Stimulated activated CD4-positive, alpha-beta T cell treated with anti-CD3 and anti-CD28 coated beads, Interleukin-2, amount 100 ng/mL, for 24 hours (primary cell): ENCODE measurements around the gene LRP1B.
"Not testable (repeated sequence)": the region's sequence is repeated elsewhere in the genome, so short reads cannot be mapped to it uniquely, and the experiment has no call there.

Source experiments
- DNase-seq, 2 donors: peaks; one replicate each; pipeline ENCODE4 v3.0.0-alpha.2; 2020

LRP1B gene

DNA sequence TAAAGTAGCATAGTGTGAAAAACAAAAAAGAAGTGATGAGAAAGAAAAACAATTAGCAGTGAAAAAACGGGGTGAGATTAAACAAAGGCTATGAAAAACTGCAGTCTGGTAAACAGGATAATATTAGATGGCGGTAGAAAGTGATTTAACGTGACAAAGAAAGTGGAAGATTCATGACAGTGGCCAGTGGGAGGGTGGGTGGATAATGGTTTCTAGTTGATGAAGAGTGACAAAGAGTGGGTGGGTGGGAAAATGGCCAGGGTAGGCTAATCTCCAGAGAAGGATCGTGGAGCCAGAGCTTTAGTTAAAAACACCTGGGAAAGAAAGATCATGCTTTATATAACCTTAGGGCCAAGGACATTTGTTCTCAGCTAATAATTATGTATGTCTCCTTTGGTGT is 1667.8 kb downstream of the LRP1B start:
- DNase-seq, result no peak

DNA sequence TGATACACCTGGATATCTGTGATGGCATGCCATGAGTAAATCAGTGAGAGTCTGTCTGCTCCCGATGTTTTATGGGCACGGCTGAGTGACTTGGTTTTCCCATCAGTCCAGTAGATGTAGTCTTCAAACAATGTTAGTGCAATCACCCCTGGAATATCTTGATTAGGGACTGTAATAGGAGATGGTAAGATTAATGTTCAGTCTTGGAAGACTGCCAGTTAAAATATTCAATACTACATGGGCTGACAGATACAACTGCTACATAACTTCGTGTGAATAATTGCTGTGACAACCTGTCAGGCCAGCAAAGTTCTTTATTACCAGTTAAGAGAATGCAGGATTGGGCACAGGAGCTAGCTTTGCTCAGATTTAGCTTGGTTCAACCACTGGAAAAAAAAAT is 1673.3 kb downstream of the LRP1B start:
- DNase-seq, result no peak

DNA sequence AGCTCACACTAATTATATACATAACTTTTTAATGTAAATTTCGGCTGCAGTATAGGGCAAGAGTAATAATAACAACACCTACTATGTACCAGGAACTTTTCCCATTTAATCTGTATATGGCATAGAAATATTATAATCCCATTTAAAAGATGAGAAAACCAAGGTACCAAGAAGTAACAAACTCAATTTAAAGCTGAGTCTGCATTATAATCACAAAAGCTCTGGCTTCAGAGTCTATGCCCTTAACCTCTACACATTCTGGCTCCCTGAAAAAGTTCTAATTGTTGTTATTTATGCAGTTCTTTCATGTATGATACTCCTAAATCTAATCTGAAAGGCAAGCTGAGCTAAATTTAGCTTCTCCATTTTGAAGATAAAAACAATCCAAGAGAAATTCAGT is 1675.5 kb downstream of the LRP1B start:
- DNase-seq, result no peak

DNA sequence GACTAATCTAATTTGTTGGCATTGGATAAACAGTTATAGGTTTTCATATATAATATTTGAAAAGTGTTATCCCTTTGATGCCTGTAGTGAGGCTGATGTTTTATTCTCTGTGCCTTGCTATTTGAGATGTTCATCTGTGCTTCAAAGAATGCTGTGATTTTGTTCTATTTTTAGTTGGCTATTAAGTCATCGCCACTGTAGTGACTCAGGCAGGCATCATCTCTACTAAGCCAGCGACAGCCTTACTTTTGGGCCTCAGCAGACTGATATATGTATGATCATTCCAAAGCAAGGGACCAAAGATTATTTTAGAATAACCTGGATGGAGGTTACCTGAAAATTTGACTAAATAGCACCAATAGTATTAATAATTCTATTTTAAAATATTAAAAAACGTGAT is 1676.1 kb downstream of the LRP1B start:
- DNase-seq, result no peak

DNA sequence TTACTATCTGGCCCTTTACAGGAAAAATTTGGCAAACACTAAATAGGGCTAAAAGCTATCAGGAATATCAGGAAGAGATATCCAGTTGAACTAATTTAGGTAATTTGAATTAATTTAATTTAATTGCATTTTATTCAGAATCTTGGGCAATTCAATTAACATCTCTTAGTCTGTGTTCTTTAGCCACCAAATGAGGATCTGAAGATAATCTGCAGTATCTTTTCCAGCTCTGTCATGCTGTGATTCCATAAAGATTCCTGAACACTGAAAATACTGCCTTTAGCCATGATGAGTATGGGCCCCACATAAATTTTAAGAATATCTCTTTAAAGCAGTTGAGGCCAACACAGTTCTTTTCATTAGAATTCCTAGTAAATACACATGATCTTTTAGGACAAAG is 1679.5 kb downstream of the LRP1B start:
- DNase-seq, result no peak

DNA sequence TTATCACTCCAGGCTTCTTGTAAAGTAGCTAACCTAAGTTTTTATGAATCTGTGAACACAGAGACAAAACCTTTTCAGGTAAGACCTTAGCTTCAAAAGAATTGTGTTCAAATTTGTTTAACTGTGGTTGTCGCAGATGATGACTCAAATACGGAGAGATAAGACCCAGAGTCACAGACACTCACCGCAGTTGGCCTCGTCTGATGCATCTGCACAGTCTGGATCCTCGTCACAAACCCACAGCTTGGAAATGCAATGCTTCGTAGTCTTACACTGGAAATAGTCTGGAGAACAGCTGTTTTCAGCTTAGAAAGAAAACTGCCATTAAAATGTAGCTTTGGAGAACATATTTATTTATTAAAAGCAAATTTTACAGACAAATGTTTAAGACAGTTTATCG is 1688.5 kb downstream of the LRP1B start:
- no peak for DNase-seq

DNA sequence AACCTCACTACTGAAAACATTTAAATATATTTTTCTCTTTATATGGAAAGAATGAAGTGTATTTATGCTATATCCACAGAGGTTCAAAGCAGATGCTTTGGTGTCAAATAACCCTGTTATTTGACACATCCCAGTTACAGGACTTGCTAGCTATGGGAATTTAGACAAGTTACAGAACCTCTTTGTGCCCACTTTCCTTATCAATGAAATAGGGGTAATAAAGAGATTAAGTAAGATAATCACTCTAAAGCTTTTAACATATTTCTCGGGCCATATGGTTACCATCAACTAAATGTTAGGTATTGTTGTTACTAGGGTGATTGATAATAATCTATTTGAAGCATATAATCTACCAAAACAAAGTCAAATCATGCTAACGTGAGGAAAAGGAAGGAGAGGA is 1690.0 kb downstream of the LRP1B start:
- DNase-seq, result no peak

DNA sequence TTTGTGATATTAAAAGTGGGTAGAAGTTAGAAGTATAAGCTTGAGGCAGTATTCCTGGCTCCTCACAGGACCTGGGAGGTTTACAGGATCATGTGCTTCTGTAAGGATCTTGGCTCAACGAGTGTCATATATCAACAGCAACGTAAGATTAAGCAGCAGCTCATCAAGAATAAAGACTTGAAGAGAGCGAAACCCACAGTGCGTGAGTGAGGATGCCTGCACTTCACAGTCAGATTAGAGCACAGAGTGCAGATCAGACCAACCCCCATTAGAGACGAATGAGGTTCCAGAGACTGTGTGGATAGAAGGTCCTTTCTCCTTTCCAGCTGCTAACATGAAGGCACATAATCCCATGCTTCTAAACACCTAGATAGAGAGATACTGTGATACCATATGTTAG is 1693.9 kb downstream of the LRP1B start:
- DNase-seq, result no peak

DNA sequence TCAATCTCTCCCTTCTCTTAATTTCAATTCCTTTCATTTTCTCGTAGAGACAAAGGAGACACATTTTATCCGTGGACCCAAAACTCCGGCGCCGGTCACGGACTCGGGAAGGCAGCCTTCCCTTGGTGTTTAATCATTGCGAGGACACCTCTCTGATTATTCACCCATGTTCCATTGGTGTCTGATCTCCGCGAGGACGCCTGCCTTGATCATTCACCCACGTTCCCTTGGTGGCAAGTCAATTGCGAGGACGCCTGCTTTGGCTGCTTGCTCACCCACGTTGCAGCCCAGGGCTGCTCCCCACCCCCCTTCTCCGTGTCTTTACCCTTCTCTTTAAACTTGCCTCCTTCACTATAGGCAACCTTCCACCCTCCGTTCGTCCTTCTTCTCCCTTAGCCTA is 1703.8 kb downstream of the LRP1B start:
- DNase-seq, result not testable (repeated sequence)

DNA sequence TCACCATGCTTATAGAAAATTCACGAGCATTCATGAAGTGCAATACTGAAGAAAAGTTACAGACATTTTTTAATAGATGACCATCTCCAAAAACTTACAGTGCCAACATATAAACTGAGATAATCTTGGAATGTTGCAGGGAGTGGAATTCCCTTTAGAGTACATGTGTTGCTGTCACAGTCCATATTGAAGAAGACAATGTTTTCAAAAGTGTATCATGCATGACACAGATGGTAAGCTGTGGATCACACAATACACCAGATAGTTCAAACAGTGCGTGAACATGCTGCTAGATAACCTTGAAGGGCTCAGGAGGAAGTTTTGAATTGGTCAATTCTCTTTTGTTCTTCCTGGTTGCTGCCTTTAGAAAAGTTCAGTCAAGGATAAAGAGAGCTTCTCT is 1706.3 kb downstream of the LRP1B start:
- no peak for DNase-seq

DNA sequence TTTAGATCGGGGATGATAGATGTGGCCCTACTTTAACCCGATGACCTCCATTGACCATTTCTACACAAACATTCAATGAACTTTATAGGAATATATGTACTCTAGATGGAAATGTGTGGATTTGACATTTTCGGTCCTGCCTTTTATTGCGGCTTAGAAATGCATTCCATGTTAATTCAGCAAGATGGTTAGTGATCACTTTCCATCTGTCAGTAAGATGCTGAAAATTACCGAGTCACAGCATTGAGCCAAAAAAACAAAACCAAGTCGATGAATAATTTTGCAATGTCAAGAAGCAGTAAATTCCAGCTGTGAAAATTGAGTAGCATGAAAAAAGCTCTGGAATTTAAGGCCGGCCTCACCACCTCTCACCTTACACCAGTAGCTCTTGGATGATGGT is 1708.1 kb downstream of the LRP1B start:
- no peak for DNase-seq

DNA sequence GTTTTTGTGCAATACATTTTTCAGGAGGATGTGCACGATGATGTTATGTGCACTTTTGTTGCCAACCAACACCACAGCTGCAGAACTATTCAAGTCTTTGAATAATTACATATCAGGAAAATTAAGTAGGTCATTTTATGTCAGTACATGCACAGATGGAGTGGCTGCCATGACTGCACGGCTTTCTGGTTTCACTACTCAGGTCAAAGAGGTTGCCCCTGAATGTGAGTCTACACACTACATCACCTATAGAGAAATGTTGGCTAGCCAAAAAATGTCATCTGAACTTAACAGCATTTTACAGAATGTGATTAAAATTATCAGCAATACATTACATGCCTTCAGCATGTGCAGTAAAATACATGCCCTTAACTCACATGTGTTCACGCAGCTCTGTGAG is 1713.3 kb downstream of the LRP1B start:
- DNase-seq, result no peak

DNA sequence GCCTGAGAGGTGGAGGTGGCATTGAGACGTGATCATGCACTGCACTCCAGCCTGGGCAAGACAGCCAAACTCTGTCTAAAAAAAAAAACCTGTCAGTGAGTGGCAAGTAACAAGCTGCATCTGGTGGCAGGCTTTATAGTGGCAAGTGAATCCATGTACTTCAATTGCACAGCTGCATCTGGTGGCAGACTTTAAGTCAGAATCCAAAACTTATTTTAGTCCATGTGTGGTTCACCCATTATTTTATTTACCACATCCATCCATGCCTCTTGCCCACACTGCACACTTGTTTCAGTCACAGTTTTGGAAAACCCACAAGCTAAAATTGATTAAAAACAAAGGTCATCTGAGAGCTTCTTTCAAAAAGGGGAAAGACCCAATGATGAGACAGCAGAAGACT is 1714.2 kb downstream of the LRP1B start:
- no peak for DNase-seq

DNA sequence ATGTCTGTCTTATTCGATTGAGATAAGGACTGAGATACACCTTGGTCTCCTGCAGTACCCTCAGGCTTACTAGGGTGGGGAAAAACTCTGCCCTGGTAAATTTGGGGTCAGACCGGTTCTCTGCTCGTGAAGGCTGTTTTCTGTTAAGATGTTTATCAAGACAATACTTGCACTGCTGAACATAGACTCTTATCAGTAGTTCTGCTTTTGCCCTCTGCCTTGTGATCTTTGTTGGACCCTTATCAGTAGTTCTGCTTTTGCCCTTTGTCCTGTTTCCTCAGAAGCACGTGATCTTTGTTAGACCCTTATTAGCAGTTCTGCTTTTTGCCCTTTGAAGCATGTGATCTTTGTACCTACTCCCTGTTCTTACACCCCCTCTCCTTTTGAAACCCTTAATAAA is 1715.8 kb downstream of the LRP1B start:
- DNase-seq, result not testable (repeated sequence)

DNA sequence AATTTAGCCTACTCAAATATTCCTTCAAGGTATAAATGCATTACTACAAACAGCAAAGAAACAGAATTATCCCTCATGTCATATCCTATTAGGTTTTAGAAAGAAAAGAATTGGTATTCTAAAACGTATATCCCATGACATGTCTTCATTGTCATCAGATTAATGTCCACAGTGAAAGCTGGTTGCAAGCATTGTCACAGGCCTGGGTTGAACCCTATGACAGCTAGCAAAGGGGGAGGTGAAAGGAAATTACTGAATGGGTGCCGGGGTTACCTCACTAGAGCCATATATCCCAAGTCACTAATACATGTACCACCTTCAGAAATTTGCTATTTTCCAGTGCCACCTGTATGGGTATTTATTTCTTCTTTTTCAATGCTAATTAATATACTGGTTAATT is 1720.1 kb downstream of the LRP1B start:
- no peak for DNase-seq

DNA sequence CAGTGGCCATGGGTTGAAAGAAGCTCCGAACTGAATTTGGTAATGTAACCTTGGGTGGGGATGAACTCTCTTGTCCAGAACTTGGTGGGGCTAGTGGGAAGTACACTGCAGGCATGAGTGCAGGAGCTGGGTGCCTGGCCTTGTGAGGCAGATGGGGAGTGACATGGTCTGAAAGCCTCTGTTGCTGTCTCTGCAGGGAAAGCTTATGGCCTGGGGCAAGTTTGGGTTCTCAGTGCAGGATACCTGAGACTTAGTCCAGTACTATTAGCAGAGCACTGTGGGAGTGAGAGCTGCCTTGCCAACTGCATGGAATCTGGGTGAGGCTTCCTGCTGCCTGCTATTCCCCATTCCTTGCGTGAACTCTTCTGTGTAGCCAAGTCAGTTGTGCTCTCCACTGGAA is 1729.8 kb downstream of the LRP1B start:
- no peak for DNase-seq

DNA sequence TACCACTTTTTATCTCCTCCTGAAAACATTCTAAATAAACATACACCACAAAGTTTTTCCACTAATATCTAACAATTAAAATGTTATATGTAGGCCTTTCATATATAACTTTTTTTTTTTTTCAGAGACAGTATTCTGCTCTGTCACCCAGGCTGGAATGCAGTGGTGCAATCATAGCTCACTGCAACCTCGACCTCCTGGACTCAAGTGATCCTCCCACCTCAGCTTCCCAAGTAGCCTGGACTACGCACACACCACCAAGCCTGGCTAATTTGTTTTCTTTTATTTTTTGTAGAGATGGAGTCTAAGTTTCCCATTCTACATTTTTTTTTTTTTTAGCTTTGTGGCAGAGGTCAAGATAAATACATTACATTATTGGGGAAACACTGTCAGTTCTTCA is 1738.0 kb downstream of the LRP1B start:
- DNase-seq, result no peak

DNA sequence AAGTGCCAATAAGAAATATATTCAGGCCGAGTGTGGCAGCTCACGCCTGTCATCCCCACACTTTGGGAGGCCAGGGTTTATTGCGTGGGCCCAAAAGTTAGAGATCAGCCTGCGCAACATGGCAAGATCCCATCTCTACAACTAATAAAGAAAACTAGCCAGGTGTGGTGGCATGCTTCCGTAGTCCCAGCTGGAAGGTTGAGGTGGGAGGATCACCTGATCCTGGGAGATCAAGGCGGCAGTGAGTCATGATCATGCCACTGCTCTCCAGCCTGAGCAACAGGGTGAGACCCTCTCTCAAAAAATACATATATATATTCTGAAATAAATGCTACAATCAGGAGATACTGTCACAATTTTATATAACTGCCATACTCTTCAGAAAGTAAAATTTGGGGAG is 1745.9 kb downstream of the LRP1B start:
- DNase-seq, result no peak

DNA sequence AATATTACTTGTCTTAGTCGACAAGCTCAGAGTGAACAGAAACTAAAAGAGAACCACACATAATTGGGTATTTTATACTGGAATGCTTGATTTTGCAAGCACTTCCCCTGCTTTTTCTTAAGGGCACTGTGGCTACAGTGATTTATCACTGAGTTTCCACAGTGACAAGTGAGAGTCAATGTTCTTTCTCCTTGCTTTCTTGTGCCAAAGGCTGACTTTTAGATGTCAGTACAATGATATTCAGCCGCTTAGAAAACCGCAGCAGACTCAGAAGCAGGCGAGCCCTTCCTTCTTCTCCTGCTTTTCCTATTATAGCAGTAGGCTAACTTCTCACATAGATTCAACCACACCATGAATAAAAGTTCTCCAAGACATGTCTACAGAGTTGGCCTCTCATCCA is 1747.0 kb downstream of the LRP1B start:
- DNase-seq, result no peak

DNA sequence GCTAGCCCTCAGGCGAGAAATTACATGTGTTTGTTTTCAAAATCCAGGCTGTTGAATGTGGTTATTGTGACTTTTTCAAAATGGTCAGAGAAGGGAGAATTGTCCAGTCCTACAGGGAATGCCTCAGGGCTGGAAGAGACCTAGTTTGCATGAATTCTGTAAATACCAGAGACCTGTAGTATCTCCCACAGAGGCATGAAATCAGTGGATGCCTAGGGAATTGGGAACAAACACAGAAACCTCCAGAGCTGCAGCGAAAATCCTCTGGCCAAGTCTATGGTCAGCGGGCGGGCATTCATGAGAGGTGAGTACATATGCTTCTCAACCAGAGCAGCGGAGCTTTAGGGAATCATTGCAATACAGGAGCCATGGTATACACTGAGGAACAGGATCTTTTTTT is 1754.1 kb downstream of the LRP1B start:
- DNase-seq, result no peak

DNA sequence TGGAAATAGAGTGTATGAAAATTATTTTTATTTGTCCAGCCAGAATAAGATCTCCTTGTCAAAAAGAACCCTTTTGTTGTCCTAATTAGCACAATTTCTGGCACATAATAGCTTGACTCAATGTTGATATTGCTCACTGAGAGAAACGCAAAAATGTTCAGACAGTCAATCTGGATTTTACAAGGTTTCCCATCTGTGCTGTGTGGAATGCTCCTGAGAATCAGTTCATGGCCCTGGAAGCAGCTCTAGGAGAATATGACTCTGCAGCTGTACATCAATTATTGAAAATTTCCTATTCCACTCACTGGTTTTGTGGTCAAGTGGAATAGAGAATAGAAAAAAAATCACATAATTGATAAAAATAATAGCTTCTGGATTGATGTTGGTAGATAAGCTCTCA is 1767.7 kb downstream of the LRP1B start:
- no peak for DNase-seq

DNA sequence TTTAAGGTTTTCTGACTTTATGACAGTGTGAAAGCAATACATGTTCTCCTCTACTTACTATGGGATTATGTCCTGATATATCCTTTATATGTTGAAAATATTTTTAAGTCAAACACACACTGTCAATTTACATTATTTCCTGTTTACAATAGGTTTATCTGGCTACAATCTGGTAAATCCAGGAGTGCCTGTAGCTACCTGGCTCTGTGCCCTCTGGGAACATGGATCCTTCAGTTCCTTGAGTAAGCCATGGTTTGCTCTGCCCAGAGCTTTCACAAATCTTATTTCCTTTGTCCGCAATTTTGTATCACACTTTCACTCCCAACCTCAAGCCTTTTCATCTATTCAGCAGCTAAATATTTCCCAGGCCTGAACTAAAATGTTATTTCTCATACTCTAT is 1768.5 kb downstream of the LRP1B start:
- DNase-seq, result no peak

DNA sequence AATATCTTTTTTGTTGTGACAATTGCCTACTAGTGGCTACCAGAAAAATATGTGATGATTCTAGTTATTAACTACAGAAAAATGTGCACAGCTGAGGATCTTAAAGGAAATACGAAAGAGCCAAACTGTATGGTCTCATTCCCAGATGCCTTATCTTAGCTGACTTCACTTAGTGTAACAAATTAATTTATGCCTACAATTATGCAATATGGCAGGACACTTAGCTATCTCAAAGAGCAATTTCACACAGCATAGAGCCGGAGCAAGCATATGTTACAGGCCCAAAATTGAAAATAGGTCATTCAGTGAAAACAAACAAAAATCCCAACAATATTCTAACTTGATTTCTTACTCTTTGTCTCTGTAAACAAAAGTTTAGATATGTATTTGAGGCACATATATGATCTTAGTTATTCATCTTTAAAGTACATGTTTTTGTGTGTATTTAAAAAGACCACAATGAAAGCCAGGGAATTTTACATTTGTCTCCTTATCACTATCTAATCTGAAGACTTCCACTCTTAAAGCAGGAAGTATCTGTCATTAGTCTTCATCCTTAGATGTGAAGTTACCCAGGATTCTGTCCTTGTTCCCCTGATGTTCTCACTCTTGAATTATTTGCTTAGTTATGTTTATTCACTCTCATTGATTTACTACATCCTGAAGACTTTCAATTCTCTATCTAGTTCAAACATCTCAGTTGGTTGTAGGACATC is 1771.6 kb downstream of the LRP1B start:
- DNase-seq, result no peak

DNA sequence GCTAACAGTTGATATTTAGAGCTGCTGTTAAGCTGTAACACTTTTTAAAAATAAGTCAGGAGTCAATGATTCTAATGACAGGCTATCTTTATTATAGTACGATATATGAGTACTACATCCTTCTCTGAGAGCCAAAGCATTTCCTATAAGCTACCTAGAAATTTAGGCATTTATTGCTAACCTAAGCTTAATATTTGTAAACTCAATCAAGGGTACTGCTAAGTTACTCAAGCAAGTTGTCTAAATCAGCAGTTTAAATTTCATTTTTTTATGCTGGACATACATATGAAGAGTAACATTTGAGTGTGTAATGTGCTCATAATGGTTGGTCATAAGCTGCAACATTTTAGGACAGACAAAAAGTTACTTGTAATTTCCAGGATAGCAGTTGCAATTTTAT is 1774.1 kb downstream of the LRP1B start:
- DNase-seq, result no peak

DNA sequence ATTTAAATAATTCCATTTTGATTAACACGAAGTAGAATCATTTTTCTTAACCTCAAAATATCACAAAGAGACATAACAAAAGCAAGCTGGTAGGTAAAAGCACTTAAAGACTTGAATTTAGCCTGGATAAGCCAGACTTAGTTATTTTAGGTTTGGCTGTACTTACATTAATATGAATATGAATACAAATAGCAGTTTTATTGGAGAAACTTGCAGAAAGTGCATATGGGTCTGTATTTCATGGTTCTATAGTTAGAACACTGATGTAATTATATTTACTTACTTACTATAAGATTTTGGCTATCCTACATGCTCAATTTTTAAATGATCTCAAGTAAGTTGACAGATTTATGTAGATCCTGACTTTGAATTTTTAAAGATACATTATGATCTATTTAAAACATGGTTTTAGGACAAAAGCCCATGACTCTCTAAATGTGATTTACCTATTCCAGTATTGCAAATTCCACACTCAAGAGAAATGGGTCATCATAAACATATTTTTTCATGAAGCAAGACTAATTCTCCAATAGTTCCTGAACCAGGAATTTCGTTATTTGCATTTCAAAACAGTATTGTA is 1775.2 kb downstream of the LRP1B start:
- no peak for DNase-seq
